Fibroblast of peridontal ligament (primary cell): ENCODE measurements around the gene ALDH3A2.

Experiments
- DNase-seq: peaks from one replicate; pipeline ENCODE4 v3.0.0-alpha.2; 2010; ENCODE audit errors: extremely low read depth

The ALDH3A2 gene

GRCh38 chr17:19714542-19715411 lies 66.2 kb downstream of the ALDH3A2 start:
- DNase-seq = no peak

GRCh38 chr17:19716108-19717030 lies 67.8 kb downstream of the ALDH3A2 start, which contains the start of gene SLC47A2:
Gene SLC47A2 (minus strand): TSS chr17:19716584. CDS start chr17:19716555, 29 bp downstream.
- no peak for DNase-seq

- no peak for DNase-seq
Observed at GRCh38 chr17:19717031-19717360, 68.4 kb downstream of the ALDH3A2 start.

DNA sequence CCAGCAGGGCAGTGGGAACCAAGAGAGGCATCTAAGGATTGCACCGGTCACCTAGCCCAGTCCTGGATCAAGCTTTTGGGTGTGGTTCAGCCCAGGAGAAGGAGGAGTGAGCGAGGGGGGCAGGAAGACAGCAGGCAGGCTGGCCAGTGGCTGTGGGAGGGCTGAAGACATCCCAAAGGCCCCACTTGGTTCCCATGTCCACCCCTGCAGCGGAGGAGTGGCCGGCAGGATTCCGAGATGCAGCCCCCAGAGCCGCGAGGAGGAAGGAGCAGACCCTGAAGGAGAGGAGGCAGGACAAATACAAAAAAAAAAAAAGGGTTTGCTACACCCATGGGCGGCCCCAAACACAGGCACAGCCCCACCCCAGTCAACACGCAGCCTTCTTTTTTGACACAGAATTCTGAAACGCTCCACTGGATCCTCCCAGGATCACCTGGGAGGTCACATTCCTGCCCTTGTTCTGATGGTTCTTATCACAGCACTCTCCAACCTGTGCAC lies 68.9 kb downstream of the ALDH3A2 start:
- no peak for DNase-seq

GRCh38 chr17:19718041-19718612 lies 69.6 kb downstream of the ALDH3A2 start:
- no peak for DNase-seq

- no peak for DNase-seq
Observed at GRCh38 chr17:19718613-19719354, 70.2 kb downstream of the ALDH3A2 start.

GRCh38 chr17:19719355-19720209 lies 71.0 kb downstream of the ALDH3A2 start:
- DNase-seq = no peak

DNA sequence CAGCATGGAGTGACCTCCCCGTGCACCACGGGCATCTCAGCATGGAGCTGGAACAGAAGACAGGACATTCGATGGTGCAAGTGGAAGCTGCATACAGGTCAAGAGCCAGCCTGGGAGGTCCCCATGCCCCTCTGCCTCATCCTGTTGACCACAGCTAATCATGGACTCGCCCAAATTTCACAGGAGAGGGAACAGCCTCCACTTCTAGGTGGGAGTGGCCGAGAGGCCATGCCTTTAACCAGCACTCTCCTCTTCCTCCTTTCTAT lies 71.6 kb downstream of the ALDH3A2 start:
- no peak for DNase-seq

- no peak for DNase-seq
Observed at GRCh38 chr17:19720631-19721426, 72.3 kb downstream of the ALDH3A2 start.

GRCh38 chr17:19723964-19724363 lies 75.4 kb downstream of the ALDH3A2 start:
- no peak for DNase-seq

DNA sequence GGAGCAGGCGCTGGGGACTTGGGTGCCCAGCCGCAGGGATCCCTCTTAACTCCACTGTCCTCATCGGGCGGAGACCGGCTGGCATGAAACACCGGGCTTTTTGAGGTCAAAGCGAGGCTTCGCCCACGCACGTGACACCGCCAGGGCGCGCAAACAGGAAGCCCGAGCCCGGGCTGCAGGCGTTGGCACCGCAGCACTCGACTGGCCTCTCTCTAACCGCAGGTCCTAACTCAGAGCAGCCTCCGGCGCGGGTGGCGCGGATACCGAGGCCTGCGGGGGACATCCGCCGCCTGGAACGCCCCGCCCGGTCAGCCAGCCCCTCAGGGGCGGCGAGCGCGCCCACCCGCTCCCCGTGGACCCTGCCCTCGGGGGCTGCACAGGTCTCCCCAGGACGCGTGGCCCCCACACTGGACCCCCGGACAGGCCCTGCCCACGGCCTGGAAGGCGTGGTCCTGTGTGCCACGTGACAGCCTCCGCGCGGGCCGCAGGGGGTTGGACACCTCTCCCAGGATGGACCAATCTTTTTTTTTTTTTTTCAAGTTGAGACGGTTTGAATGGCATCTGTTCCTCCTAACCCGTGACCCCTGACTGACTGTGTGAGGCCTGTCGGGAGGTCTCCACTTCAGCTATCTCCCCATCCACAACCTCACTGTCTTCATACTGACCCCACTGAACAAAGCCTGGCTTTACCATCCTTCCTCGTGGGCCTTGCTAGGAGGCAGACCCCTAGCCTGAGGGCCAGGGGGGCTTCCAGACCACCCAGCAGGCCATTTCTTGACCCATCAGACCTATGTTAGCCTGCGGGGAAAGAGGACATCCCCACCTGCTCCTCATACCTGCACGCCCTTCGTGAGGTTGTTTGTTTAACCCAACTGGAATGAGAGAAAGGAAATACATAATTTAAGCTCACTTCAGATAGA lies 76.2 kb downstream of the ALDH3A2 start:
- DNase-seq = no peak

GRCh38 chr17:19725486-19725885 lies 76.9 kb downstream of the ALDH3A2 start:
- no peak for DNase-seq

DNA sequence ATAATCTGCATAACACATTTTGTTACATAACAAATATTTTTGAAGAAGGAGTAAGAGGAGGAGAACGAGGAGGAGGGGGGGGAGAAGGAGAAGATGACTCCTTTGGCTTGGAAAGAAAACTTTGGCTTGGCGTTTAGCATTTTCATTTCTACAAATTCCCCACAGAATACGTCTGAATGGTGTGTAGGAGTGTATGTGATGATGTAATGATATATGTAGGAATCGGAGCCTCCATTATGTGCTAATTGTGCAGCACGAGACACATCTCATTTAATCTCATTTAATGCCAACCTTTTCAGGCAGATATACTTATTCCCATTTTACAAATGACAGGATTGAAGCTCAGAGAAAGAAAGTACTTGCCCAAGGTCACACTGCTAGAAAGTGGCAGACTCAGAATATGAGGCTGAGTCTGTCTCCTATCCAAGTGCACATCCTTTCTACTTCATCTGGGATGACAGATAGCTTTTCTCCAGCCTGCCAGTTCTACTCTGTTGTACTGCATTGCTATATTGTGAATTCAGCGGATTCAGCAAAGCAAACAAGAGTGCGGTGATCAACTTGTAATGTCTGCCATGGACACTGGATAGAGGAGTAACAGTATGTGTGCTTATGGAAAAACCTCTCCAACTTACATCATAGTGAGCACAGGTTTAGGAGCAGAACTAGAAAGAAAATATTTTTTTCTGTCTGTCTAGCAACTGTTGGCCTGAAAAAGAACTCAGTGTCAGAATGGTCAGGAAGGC lies 78.3 kb downstream of the ALDH3A2 start:
- DNase-seq = peak; percentile 63
